Activated gamma-delta T cell treated with anti-CD3 and anti-CD28 coated beads, Interleukin-2, amount 50 U/mL, for 16 hours (primary cell): Measurements from ENCODE around the gene RWDD3.
A peak's percentile ranks its signal among the peaks of the same experiment; 100 is the strongest.

Experiments
- DNase-seq: peaks from one replicate; pipeline ENCODE4 v3.0.0-alpha.2; 2020; ENCODE audit warnings: low read depth

The RWDD3 gene, protein sequence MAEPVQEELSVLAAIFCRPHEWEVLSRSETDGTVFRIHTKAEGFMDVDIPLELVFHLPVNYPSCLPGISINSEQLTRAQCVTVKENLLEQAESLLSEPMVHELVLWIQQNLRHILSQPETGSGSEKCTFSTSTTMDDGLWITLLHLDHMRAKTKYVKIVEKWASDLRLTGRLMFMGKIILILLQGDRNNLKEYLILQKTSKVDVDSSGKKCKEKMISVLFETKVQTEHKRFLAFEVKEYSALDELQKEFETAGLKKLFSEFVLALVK

DNA sequence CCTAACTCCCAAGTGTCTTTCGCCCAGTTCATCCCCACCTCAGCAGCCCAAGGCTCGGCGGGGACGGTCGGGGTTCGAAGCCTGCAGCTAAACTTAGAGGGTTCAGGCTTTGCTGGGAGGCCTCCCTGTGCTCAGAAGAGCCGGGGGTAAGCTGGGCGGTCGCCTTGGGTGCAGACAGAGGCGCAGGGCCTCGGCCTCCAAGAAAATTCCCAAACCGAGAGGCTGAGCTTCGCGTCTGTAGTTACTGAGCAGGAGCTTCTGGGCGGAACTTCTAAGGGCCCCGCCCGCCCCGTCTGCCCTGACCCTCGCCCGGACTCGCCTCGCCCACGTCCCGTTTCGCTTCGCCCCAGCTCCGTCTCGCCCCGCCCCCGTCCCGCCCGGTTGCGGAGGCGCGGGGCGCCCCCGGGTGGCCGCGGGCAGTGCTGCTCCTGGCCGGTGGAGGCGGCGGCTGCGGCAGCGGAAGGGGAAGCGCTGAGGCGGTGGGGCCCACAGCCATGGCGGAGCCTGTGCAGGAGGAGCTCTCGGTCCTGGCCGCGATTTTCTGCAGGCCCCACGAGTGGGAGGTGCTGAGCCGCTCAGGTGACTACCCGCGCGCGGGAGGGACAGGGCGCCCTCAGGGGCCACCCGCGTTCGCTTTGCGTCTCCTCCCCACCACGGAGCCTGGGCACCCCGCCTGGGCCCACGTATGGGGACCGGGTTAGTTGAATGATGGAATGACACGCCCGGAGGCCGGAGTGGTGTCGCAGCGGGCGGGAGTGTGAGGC is at the start of gene RWDD3:
RWDD3 (plus strand) TSS at position 474 of the 764 bp plus-strand sequence; CDS start at position 495, 21 bp downstream.
- peak; percentile 89 for DNase-seq

DNA sequence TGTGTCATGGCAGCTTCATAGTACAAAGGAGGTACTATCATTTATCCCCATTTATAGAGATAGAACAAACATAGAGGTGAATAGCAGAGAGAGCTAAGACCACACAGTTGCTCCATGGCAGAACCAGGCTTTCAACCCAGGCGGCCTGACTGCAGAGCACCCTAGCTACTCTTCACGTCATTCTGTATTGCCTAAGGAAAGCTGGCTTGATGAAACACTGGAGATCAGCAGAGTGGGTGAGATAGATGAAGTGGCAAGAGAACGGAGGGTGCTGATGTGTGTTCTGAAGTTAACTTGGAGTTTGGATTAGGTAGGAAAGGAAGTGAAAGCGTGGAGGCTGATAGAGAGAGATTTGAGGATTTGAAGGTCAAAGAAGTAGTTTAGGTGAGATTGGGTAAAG is 47.9 kb upstream of the RWDD3 start:
- no peak for DNase-seq

DNA sequence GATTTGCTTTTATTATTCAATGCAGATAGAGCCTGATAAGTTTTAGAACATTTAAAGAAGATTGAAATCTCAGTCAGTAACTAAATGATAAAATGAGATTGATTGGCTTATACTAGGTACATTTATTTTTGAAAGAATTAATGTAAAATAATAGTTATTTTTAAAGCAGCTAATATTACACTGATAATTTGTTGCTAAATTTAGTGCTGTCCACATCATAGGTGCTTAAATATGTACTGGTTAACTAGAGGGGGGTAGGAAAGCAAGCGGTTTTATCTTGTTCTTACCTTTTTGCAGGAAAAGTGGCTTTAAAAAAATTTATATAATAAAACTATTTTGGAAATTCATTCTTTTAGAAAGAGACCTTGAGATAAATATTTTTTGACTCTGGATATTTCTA is 40.4 kb upstream of the RWDD3 start:
- no peak for DNase-seq

DNA sequence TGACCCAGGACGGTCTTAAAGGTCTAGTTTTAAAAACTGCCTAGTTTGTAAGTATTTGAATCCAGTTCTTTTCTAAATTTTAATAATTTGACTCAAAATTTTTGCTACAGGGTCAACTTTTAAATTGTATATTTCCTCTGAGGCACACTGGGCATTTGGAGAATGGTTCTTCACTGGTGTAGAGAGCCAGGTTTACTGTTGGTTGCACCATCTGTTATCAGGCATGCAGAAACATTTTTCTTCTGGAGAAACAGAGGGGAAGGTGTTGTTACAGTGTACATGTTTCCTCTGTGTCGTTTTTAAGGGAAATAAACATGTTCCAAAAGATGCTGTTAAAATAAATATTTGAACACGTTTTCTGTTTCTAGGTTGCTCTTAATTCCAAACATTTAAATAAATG is 39.0 kb upstream of the RWDD3 start:
- no peak for DNase-seq

DNA sequence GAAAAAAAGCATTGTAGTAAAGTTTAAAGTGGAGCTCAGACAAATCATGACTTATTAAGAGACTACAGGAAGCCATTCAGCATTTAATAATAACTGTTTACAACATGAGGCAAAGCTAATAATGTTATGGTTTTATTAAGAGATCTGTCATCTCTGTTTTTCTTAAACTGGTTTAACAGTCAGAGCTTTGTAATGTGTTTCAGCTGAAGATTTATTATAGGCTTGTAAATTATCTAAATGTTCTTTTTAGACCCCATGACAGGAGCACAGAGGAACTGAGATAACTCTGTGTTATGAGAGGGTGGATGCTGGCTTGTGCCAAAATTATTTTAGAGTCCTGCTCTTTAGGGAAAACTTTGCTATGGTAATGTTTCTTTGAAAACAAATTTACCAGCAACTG is 38.0 kb upstream of the RWDD3 start:
- no peak for DNase-seq

DNA sequence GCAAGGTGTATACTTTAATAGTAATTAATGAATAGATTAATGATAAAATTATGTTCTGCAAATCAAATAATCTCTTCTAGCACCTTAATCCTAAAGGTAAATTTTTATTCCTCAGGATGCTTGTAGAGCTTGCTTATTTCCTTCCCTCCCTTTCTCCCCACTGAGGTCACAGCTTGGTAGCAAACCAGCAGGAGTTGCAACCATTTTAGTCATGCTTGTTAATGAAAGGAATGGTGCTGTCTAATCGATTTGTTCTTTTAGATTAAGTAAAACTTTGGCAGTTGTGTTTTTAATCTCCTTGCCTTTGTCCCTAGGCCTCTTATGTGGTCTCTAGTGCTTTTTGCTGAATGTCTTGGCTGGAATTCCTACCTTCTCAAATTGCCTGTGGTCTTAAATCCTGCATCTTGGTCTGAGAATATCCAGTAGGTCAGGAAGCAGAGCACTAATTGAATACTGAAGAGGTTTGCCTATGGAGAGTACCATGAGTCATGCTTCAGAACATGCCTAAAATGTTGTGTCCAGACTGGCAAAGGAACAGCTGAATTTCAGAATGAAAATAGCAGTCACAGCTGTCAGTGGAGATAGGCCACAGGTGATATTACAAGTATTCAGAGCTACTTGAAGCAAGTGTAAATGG is 36.3 kb upstream of the RWDD3 start:
- no peak for DNase-seq

DNA sequence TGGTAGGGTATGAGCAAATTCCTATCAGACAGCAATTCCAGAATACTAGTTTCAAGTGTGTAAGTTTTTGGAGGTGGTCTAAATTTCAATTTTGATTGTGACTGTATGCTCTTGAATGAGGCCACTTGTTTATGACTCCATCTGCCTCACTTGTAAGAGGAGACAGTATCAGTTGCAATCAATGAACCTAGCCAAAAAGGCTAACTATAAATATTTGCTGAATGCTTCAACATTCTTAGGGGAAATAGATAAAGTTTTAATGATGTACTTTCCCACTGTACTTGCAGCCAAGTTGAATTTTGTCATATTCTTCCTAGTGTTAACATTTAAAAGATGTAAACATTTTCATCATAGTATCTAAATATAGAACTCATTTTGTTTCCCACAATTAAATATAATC is 32.1 kb upstream of the RWDD3 start:
- no peak for DNase-seq

DNA sequence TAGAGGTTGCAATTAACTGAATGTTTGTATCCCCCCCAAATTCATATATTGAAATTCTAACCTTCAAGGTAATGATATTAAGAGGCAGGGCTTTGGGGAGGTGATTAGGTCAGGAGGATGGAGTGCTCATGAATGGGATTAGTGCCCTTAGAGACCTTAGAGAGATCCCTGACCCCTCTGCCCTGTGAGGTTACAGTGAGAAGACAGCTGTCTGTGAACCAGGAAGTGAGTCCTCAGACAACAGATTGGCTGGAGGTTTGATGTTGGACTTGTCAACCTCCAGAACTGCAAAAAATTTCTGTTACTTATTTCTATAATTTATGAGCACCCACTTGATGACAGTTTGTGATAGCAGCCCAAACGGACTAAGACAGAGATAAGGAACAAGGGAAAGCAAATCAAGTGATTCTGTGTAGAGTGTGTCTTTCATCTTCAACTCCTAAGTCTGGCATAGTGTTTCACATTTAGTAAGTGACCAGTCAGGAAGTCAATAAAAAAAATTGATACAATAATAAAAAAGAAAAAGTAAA is 30.0 kb upstream of the RWDD3 start:
- no peak for DNase-seq

DNA sequence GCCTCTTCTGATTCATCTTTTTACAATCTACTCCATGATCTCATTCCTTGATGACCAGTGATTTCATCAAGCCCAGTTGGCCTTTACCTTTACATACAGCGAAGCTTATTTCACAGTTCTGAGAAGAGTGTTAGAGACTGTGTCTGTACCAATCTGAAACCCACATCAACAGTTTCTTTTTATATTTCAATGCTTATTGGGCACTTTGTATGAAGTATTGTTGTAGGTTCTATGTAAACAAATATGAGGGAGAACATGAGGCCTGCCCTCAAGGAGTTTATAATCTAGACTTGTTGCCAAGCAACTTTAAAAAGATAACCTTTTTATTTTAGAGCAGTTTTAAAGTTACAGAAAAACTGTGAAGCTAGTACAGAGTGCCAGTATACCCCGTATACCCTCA is 27.5 kb upstream of the RWDD3 start:
- no peak for DNase-seq

DNA sequence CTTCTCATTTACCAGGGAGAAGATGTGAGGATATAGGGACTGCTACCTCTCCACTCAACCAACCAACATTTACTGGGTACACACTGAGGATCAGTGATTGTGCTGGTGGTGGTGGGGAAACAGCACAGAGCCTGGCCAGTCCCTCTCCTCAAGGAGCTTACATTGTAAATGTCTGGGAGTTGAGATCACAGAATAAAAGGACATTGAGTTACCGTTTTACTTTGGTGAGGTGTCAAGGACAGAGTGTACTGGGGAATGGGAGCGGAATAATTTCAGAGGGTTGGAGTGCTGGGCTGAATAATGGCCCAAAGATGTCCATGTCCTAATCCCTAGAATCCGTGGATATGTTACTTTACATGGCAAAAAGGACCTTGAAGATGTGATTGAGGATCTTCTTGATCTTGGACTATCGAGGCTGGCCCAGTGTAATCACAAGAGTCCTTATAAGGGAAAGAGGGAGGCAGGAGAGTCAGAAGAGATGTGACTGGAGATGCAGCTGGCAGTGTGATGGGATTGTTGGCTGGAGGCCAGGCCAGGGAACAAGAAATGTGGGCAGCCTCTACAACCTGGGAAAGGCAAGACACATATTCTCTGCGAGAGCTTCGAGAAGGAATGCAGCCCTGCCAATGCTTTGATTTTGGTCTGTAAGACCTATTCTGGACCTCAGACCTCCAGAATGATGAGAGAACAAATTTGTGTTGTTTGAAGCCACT is 26.6 kb upstream of the RWDD3 start:
- no peak for DNase-seq

DNA sequence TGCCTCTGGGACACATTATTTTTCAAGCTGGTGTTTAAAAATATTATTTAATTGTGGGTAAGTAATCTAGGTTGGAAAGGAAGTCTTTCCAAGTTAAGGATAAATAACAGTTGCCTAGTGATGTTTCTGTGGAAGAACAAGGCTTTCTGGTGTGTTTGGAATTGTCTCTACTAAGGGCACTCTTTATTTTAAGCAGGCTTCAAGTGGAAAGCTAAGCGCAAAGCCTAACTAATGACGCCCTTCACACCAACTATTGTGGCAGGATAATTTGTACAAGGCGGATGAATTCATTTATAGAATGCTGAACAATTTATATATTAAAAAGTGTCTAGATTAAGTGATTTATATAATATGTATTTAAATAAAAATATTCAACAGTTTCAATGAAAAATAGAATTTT is 25.1 kb upstream of the RWDD3 start:
- no peak for DNase-seq

DNA sequence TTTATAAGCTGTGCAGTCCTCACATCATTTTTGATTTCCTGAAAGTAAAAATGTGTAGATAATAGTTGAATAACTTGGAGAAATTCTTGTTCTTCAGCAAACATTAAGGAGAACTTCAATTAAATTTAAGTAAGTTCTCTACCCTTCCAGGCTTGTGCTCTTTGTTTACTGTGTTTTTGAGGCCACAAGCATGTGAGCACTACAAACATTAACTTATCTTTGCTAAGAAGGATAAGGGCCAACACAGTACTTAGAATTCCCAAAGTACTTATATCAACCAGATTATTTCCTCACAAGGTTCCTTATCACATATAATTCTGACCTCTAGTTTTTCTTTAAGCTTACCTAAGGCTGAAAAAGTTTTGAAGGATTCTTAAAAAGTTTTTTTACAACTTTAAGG is 24.7 kb upstream of the RWDD3 start:
- DNase-seq, result no peak

DNA sequence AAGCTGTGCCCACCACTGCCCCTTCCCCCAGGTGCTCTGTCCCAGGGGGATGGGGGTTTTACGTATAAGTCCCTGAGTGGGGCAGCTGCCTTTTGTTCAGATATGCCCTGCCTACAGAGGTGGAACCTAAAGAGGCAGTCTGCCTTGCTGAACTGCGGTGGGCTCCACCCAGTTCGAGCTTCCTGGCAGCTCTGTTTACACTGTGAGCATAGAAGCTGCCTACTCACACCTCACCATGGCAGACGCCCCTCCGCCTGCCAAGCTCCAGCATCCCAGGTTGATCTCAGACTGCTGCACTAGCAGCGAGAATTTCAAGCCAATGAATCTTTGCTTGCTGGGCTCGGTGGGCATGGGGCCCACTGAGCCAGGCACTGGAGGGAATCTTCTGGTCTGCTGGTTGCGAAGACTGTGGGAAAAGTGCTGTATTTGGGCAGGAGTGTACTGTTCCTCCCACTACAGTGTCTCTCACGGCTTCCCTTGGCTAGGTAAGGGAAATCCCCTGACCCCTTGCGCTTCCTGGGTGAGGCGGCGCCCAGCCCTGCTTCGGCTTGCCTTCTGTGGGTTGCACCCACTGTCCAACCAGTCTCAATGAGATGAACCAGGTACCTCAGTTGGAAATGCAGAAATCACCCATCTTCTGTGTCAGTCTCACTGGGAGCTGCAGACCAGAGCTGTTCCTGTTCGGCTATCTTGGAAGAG is 17.6 kb upstream of the RWDD3 start:
- DNase-seq, result no peak

DNA sequence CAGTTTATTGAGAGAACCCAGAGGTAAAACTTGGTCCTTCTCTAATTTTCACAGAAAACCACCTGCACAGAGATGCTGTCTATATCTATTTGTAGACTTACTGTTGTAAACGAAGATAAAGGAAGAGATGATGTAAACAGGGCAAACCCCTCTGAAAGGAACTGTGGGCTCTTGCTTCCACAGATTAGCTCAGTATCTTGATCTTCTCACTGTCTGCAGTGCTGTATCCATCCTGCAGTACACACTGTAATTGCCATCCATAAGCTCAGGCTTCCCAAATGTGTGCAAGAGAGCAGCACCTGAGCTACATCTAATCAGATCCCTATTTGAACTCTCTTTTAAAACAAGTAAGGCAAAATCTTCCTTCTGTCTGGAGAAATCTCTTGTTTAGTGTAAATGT is 16.6 kb upstream of the RWDD3 start:
- DNase-seq, result no peak

DNA sequence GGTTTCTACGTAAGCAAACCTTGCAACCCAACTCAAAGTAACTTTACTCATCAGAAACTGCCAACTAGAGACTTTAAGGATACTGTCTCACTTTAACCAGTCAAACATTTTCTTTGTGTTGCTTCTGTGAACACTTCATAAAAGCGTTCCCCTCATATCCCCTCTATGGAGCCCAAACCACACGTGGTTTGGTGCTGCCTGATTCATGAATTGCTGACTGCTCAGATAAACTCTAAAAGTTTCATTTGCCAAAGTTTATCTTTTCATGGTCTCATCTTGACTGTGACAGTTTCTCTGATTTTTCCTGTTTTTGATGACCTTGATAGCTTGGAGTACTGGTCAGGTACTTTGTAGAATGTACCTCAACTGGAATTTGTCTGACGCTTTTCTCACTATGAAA is 14.6 kb upstream of the RWDD3 start:
- DNase-seq, result no peak

DNA sequence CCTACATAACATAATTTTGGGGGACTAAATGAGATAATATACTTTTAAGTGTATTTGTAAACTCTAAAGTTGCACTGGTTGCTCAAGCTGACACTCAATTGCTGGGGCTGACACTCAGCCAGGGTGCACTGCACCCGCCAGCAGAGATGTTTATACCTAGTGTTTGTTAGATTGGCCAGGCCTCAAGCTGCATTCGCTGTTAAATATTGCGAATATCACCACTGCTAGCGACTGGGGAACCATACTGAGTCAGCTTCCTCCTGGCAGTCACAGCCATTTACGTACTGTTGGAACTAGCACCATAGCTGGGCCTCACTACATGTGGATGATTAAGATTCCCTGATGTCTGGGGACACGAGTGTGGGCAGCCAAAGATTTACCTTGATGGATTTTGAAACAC is 12.7 kb upstream of the RWDD3 start:
- no peak for DNase-seq

DNA sequence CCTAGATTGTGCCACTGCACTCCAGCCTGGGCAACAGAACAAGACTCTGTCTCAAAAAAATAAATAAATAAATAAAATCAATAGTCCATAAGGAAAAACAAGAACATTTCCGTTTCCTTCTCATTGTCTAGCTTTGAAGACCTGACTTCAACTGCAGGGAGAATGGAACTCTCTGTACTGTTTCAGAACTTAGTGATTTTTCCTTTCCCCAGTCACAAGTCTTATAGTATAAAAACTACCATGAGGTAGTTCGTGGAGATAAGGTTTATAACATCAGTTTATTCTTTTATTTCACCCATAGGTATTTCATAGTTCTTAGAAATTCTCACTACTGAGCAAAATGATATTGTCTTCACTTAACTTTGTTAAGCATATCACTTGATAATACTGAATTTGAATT is 11.4 kb upstream of the RWDD3 start:
- DNase-seq, result no peak

DNA sequence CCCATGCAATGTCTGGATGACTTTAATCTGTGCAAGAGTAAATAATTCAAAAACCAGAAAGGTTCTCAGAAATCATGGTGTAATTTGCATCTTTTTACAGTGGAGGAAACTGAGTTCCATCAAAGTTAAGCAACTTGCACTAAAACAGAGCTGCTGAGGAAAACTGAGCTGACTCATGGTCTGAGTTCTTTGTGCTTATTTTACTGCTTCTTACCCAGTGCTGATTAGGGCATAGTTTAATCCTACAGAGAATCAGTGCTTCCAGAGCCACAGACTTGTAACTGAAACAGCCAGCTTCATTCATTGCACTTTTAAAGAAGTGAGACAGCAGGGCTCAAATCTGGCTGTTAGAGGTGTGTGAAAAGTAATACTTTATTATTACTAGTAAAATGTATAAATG is 10.9 kb upstream of the RWDD3 start:
- no peak for DNase-seq

DNA sequence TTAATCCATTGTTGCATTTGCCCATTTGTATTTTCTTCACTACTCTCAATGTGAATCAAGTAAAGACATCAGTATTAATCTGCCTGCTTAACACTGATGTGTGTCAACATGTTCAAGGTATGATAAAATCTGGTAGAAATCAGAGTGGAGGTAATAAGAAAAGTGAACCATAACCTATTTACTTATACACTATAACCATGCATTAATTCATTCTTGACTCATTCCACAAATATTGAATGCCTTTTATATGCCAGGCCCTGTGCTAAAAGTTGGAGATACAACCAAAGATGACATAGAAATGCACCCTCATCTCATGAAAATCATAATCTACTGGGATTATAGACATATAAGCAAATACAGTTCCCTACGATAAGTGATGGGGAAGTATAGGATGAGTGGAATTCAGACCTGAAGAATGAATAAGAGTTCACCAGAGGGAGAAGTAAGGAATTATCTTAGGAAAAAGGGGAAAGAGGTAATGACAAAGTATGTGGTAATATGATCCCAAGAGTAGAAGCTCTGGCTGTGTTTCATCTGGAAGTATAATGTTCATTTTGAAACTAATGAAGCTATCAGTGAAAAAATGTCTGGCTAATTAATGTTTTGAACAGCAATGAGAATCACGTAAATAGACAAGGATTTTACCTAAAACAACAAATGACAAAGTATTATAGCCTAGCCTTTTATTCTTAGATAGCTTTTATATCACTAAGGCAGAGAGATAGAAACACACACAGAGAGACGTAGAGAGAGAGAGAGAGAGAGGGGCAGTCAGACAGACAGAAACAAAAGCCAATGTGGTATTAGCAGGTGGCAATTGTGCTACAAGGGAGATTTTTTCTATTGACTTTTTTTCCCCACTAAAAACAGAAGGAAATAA is 7.0 kb upstream of the RWDD3 start:
- no peak for DNase-seq

DNA sequence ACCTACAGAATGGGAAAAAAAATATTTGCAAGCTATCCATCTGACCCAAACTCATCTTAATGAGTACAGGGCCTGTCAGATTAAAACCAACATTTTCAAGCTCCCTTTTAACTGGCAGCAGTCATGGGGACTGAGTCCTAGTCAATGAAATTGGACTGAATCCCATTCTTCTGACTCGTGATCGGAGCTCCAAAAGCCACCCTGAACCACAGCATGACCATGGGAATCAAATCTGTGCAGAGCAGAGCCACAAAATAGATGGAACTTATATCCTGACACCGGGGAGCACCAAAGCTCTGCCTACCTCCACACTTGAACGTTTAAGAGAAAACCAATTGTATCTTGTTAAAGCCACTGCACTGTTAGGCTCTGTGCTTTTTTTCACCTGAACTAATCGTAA is 5.0 kb upstream of the RWDD3 start:
- DNase-seq, result no peak

DNA sequence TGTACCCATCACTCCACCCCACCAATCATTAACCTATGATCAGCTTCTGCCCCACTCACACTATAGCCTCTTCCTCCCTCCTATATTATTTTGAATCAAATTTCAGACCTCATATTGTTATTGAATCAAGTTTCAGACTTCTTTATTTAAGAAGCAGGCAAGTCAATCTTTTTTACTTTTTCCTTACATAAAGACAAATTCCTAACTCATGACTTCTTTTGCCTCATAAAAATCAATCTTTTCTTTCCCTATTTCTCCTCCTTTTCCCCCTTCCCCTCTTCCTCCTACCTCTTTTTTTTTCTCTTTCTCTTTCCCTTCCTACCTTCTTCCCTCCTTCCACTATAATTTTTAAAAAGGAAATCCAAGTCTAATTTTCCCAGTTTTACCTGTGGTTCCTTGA is 4.3 kb upstream of the RWDD3 start:
- DNase-seq, result no peak
